ENCODE results near the gene SLC22A23. TPM values are rescaled to one million over a fixed set of nuclear protein-coding genes. Genes with fewer than 3 reads are reported as not detected.

SLC22A23 gene
- total and polyA plus RNA-seq, 8 donors = 5.9 to 241 (median 18.9) TPM

DNA sequence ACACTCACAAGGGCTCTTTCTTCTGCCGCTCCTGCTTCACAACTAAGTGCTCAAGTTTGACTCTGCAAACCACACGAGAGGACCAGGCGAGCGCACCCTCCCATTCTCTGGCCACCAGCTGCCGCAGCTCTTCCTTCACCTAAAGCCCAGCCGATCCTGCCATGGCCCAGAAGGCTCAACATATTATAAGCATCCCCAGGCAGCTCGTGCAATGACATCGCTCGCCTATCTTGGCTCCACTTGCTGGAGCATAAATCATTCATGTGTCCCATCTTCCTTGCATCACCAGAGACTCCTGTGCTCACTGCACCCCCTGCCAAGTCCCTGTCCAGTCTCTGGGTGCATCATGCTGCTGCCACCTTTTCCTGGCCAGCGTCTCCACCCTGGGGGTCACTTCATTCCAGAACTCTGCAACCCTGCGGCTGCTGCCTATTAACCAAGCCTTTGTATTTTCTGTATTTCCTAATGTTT, 139.1 kb downstream of the SLC22A23 start:
- 84 to 88% (median 86%) methylated on average over 11 of the region's 11 CpGs for WGBS, 5 donors
- H3K9me3 ChIP-seq = no peaks in the 10 kb centered on the region
- no peaks in the 10 kb centered on the region for H3K27me3 ChIP-seq
- peaks cover 0 to 40% (median 7%) of the 10 kb centered on the region in 4 donors for H3K36me3 ChIP-seq
- TF ChIP-seq, protein P1, sequence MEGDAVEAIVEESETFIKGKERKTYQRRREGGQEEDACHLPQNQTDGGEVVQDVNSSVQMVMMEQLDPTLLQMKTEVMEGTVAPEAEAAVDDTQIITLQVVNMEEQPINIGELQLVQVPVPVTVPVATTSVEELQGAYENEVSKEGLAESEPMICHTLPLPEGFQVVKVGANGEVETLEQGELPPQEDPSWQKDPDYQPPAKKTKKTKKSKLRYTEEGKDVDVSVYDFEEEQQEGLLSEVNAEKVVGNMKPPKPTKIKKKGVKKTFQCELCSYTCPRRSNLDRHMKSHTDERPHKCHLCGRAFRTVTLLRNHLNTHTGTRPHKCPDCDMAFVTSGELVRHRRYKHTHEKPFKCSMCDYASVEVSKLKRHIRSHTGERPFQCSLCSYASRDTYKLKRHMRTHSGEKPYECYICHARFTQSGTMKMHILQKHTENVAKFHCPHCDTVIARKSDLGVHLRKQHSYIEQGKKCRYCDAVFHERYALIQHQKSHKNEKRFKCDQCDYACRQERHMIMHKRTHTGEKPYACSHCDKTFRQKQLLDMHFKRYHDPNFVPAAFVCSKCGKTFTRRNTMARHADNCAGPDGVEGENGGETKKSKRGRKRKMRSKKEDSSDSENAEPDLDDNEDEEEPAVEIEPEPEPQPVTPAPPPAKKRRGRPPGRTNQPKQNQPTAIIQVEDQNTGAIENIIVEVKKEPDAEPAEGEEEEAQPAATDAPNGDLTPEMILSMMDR (IDR thresholded peaks at IDR 0.05) = no peak
- no peak for TF ChIP-seq POLR2A (IDR thresholded peaks at IDR 0.05)
- TF ChIP-seq POLR2AphosphoS5 (IDR thresholded peaks at IDR 0.05) = no peak
- TF ChIP-seq EP300 (IDR thresholded peaks at IDR 0.05) = no peak
- intact Hi-C loops (cut with DNase I; ENCODE audit: low total_unique reads) = no loop called here
- no peak overlapping the region for H3K4me3 ChIP-seq
- DNase-seq = peak in 1 of 2 donors; percentile 11
- H3K4me1 ChIP-seq = peaks cover 0 to 6% (median 2%) of the 10 kb centered on the region in 4 donors
- H3K27ac ChIP-seq = no peak overlapping the region

DNA sequence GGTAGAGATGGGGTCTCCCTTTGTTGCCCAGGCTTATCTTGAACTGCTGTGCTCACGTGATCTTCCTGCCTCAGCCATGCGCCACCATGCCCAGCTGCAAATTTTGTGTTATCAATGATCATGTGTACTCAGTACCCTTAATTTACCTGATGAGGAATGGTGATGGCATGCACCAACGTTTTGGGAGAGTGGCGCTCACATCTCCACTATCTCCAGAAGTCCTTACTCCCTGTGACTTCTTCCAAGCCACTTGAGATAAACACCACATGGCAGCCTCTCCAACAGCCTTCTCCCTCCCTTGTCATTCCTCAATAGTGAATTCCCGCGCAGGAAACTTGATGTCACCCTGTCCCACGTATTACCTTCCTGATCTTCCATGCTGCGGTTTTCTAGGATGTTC, 140.0 kb downstream of the SLC22A23 start:
- Histone ChIP-seq H3K4me1 (peaks cover 0 to 5% (median 0%) of the 10 kb centered on the region in 4 donors), H3K27ac (no peak overlapping the region), H3K27me3 (no peaks in the 10 kb centered on the region), H3K9me3 (no peaks in the 10 kb centered on the region), H3K36me3 (peaks cover 0 to 40% (median 7%) of the 10 kb centered on the region in 4 donors), H3K4me3 (no peak overlapping the region)
- intact Hi-C loops (cut with DNase I; ENCODE audit: low total_unique reads) = no loop called here
- no peak for DNase-seq
- TF ChIP-seq, protein P1 (IDR thresholded peaks at IDR 0.05) = no peak
- TF ChIP-seq POLR2A (IDR thresholded peaks at IDR 0.05) = no peak
- TF ChIP-seq EP300 (IDR thresholded peaks at IDR 0.05) = no peak
- no peak for TF ChIP-seq POLR2AphosphoS5 (IDR thresholded peaks at IDR 0.05)
- 71 to 87% (median 82%) methylated on average over 8 of the region's 8 CpGs for whole genome bisulfite sequencing, 5 donors

DNA sequence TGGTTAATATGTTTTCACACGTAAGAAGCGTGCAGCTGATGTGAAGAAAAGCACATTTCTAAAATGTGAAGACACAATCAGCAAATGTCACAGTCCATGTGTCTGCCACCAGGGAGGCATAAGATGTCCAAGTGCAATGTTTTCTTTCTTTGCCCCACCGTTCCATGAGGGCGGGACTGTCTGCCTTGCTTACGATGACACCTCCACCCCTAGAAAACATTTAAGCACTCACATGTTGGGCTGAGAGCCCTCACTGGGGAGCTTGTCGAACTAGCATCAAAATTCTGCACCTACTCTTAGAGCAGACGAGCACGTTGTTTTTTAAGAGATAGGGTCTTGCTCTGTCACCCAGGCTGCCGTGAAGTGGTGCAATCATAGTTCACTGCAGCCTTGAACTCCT, 140.5 kb downstream of the SLC22A23 start:
- 88 to 92% (median 89%) methylated on average over 9 of the region's 9 CpGs for WGBS, 5 donors
- Histone ChIP-seq H3K27ac (no peak overlapping the region), H3K36me3 (peaks cover 0 to 40% (median 7%) of the 10 kb centered on the region in 4 donors), H3K4me1 (no peaks in the 10 kb centered on the region), H3K9me3 (no peaks in the 10 kb centered on the region), H3K4me3 (no peak overlapping the region), H3K27me3 (no peaks in the 10 kb centered on the region)
- no peak for TF ChIP-seq POLR2A (IDR thresholded peaks at IDR 0.05)
- no peak for TF ChIP-seq EP300 (IDR thresholded peaks at IDR 0.05)
- TF ChIP-seq POLR2AphosphoS5 (IDR thresholded peaks at IDR 0.05) = no peak
- TF ChIP-seq, protein P1 (IDR thresholded peaks at IDR 0.05) = no peak
- intact Hi-C loops (cut with DNase I; ENCODE audit: low total_unique reads) = no loop called here
- peak in 1 of 2 donors; percentile 11 for DNase-seq

DNA sequence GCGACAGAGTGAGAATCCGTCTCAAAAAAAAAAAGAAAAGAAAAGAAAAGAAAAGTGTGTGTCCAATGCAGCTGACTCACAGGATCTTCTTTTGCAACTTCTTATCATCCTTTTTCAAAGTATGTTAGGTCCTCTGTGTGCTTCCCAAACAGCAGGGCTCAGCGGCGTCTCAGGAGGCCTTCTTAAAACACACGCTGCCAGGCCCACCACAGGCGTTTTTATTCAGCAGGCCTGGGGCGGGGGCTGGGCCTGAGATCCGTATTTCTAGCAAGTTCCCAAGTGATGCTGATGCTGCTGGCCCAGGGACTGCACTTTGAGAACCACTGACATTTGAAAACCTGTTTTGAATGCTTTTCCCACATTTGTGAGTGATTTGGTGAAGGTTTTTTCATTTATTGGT, 141.0 kb downstream of the SLC22A23 start:
- no peak for DNase-seq
- intact Hi-C loops (cut with DNase I; ENCODE audit: low total_unique reads) = no loop called here
- H3K36me3 ChIP-seq = peaks cover 0 to 40% (median 7%) of the 10 kb centered on the region in 4 donors
- H3K27ac ChIP-seq = no peak overlapping the region
- H3K27me3 ChIP-seq = no peaks in the 10 kb centered on the region
- TF ChIP-seq POLR2A (IDR thresholded peaks at IDR 0.05) (no peak), EP300 (IDR thresholded peaks at IDR 0.05) (no peak), POLR2AphosphoS5 (IDR thresholded peaks at IDR 0.05) (no peak)
- TF ChIP-seq, protein P1 (IDR thresholded peaks at IDR 0.05) = no peak
- 79 to 89% (median 86%) methylated on average over 8 of the region's 8 CpGs for WGBS, 5 donors
- no peaks in the 10 kb centered on the region for H3K4me1 ChIP-seq
- no peak overlapping the region for H3K4me3 ChIP-seq
- no peaks in the 10 kb centered on the region for H3K9me3 ChIP-seq

Measured in stomach (tissue), 9 donors.